ENCODE results near the gene AASS.

- TF ChIP-seq CTCF (IDR thresholded peaks at IDR 0.05), result no peak
- TF ChIP-seq POLR2A (IDR thresholded peaks at IDR 0.05), result no peak
Observed at GRCh38 chr7:122068999-122069398, 75.0 kb downstream of the AASS start.

Data from thyroid gland (tissue), 4 donors.